ENCODE measurements around the gene FMN1.

FMN1 gene

DNA sequence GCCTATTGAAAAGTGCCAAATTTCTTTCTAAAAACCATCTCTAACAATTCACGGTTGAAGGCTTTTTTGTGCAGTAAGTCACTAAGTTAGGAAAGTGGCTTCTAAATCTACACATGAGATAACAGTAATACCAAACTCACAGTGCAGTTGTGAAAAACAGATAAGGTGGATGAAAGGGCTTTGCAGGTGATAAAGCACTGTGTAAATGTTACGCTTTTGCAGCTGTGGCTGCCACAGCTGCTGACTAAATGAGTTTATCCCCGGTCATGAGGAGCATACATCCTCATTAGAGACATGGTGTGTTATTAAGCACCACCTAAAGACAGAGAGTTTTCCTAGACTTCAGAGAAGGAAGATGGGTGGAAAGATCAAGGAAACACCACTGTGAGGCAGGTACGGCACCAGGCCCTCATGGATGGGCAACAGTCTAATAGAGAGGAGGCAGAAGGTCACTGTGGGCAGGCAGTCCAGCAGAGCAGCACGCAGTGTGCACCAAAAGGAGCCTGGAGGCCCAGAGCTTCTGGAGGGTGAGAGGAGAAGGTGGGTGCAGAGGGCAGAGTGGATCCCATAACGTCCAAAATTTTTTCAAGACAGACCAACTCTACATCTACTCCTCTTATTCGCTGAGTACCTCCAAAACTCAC is 68.5 kb downstream of the FMN1 start:
- DNase-seq (ENCODE audit: low read depth in 2 of 2), result no peak

GRCh38 chr15:33124811-33125210 is 69.7 kb downstream of the FMN1 start:
- DNase-seq (ENCODE audit: low read depth in 2 of 2), result no peak

GRCh38 chr15:33124279-33124678 is 70.2 kb downstream of the FMN1 start:
- DNase-seq (ENCODE audit: low read depth in 2 of 2), result no peak

DNA sequence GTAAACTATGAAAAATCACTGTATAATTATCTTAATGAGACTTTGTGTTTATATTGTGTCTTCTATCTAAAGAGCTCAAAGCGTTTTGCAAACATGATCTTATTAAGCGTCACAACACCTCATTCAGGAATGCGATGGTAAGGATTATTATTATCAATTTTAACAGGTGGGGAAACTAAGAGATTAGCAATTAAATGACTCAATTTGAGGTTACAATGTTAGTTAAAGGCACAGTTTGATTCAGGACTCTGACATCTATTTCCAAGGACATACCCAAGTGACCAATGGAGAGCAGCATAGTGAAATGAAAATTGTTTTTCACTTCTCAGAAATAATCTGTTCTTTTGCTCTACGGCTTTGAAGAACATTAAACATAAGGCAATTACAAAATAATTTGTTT is 74.6 kb downstream of the FMN1 start:
- DNase-seq (ENCODE audit: low read depth in 2 of 2), result no peak

DNA sequence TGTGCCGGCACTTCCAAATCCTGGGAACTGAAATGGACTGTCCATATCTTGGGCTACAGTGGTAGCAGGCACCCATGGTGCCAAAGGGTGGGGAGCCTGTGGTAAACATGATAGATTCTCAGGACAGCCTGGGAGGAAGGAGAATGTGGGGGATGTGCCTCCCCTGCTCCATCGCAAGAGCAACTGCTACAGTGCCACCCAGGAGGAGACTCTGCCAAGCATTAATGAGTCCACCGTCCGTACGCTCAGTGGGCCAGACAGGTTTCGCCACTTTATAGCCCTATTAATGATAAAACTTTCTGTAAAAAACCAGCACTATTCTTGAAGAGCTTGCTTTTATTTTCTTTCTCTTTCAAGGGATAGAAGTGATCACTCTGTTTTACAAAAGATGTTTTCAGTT is 75.2 kb downstream of the FMN1 start:
- DNase-seq (ENCODE audit: low read depth in 2 of 2), result no peak

DNA sequence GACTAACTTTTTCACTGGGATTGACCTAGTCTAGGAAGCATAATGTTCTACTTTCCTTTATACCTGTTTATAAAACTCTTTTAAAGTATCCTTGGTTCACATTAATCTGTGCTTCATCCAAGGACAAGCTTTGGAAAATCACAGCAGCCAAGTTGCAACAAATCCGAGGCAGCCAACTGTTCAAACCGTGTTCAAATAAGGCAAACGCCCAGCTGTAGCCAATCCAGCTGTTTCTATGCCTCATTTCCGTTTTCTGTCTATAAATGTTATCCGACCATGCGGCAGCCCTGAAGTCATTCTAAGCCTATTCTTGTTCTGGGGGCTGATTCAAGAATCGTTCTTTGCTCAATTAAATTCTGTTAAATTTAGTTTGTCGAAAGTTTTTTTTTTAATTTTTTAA is 78.3 kb downstream of the FMN1 start:
- no peak for DNase-seq (ENCODE audit: low read depth in 2 of 2)

DNA sequence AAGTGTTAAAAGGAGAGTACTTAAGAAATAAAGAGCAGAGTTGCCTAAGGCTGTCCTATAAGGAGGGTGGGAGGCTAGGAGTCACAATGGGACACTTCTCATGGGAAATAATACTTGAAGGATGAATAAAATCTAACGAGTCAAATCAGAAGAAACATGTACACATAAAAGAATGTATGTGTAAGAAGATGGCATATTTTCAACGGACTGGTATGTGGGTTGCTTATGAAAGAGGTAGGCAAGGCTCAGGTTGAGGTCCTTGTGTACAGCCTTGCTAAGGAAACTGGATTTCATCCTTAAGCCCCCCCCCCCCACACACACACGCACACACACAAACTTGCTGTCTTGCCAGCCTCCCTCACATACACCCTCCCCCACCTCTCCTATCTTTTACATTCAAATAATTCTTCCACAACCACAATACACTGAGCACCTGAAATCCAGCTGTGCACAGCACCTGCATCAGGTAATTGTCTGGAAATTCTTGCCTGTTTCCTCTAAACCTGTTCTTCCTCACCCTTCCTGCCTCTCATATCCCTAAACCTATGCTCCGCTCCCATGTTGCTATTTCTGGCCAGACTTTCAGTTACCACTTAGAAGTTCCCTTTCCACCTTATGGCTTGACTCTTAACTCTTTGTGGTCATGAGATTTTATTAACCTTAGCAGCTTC is 79.2 kb downstream of the FMN1 start:
- no peak for DNase-seq (ENCODE audit: low read depth in 2 of 2)

GRCh38 chr15:33114374-33114717 is 80.2 kb downstream of the FMN1 start:
- no peak for DNase-seq (ENCODE audit: low read depth in 2 of 2)

GRCh38 chr15:33113666-33114373 is 80.7 kb downstream of the FMN1 start:
- DNase-seq (ENCODE audit: low read depth in 2 of 2), result no peak

DNA sequence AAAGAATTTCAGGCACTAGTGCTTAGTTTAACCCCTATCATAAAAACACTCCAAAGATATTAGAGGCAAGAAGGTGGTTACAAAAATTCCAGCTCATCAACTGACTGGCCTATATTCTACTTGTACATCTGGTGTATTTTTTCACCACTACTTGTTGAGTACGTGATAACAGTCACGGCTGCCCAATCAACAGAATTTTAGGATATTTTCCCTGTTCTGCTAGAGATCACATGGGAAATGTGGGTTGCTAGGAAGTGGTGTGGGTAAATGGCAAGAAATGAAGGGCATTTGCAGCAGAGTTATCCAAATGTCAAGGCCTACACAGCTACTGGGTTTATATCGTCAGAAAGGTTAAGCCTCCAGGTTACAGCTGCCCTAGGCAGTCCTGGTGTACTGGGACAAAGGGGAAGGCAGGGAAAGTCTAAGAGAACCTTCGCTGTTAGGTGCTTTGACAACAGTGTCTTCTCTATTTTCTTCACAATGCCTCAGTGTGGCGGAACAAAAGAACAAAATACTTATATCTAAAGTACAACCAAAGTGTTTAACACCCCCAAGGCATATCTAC is 81.9 kb downstream of the FMN1 start:
- DNase-seq (ENCODE audit: low read depth in 2 of 2), result no peak

- DNase-seq (ENCODE audit: low read depth in 2 of 2), result no peak
Observed at GRCh38 chr15:33111041-33111451, 83.5 kb downstream of the FMN1 start.

- no peak for DNase-seq (ENCODE audit: low read depth in 2 of 2)
Observed at GRCh38 chr15:33109345-33109744, 85.2 kb downstream of the FMN1 start.

- no peak for DNase-seq (ENCODE audit: low read depth in 2 of 2)
Observed at GRCh38 chr15:33108518-33108917, 86.0 kb downstream of the FMN1 start.

- no peak for DNase-seq (ENCODE audit: low read depth in 2 of 2)
Observed at GRCh38 chr15:33107950-33108349, 86.6 kb downstream of the FMN1 start.

DNA sequence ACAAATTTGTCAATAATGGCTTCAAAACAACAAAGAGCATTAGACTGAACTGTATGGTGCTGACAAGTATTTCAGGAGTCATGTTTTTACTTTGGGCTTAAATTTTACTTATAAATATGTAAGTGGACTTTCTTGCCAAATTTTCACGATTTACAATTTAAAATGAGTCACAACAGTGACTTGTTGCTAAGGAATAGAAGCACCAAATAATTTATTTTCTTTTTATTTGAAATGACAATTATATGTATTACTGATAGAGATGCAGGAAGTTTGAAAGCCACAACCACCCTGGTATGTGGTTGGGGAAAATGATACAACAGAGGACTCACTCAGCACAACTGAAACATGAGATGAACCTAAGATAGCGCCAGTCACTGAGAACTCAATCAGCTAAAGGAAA is 90.3 kb downstream of the FMN1 start:
- DNase-seq (ENCODE audit: low read depth in 2 of 2), result no peak

DNA sequence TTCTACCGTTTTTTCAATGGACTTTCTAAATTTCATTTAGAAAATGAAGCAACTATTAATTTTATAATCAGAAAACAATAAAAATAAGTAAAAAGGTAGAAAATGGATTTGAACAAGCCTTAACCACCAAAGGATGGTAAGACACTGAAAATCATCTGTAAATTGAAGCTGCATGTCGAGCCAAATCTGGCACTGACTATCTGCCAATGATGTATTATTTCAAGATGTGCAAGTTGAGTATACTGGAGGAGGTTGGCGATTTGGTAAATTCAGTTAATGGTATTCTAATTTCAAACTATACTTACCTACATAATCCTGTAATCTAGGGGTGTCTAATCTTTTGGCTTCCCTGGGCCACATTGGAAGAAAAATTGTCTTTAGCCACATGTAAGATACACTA is 93.5 kb downstream of the FMN1 start:
- DNase-seq (ENCODE audit: low read depth in 2 of 2), result no peak

DNA sequence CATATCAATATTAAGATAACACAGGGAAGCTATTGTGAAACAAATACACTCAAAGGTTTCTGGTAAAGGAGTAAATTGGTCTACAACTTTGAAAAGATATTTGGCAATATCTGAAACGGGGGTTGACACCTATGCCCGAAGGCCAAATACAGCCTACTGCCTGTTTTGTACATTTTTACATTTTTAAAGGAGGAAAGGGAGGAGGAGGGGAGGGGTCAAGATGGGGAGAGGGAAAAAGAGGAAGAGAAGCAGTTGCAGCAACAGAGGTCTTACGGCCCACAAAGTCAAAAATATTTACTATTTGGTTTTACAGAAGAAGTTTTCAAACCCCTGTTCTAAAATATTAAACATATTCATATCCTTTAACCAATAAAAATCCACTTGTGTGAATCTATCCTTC is 94.2 kb downstream of the FMN1 start:
- no peak for DNase-seq (ENCODE audit: low read depth in 2 of 2)

DNA sequence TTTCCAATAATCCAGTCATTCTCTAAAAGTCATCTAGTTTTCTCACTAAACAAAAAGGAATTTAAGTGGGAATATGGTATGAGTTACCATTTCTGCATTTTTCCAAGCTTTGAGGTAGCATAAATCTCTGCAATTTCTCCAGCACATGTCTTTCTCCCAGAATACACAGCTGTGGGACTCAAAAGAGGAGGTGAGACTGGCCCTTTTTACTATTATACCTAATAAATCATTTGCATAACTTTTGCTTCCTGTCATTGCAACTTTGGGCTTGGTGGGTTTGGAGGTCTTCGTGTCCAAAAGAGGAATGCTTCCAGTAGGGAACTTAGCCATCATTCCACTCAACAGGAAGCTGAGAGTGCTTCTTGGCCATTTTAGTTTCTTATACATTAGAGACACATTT is 94.8 kb downstream of the FMN1 start:
- no peak for DNase-seq (ENCODE audit: low read depth in 2 of 2)

GRCh38 chr15:33099213-33099612 is 95.3 kb downstream of the FMN1 start:
- DNase-seq (ENCODE audit: low read depth in 2 of 2), result no peak

DNA sequence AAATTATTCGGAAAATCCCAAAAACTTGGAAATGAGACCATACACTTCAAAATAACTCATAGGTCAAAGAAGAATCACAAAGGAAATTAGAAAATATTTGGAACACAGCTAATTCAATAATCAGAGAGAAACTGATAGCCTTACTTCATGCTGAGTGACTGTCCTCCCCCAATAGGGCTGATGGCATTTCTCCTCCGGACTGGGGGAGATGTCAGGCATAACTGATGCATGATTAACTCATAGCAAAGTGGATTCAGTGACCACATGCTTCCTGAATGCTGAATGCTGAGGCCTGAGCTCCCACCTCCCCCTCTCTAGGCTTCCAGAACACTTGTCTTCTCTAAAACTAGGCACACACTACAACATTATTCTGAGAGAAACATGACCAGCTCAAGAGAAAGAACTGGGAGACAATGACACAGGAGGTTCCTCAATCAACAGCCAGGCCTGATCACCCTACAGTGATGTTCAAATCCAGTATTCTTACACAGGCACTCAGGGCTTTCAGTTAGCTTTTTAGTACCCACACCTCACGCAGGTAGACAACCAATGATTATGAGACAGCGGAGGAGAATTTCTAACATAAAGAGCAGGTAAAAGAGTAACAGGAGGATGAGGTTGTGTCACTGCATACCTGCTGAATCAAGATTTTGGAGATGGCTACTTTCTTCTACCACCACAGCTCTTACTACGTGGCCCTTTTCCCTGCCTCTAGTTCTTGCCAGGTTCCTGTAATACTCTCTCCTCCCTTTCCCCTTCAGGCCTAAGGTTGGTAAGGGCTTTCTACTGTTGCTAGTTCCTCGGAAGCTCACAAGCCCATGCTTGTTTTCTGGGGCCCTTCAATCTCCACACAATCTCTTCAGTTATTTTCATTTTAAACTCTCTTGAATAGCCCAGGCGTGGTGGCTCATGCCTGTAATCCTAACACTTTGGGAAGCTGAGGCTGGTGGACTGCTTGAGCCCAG is 96.1 kb downstream of the FMN1 start:
- DNase-seq (ENCODE audit: low read depth in 2 of 2), result no peak

DNA sequence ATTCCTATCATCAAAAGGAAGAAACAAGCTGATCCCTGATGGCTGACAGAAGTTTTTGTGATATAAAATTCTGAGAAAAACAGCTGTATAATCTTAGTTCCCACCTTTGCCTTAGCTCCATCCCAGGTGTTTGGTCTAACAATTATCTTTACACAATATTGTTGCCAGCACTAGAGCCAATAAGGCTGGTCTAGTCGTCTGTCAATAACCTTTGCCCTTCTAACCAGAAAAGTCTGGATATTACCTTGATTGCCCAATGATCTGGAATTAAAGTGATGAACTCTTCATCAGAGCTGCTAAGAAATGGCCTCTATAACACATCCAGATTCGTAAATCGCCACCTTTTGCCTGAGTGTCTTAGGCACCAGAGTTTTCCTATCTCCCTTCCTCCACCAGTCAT is 98.4 kb downstream of the FMN1 start:
- DNase-seq (ENCODE audit: low read depth in 2 of 2), result no peak

DNA sequence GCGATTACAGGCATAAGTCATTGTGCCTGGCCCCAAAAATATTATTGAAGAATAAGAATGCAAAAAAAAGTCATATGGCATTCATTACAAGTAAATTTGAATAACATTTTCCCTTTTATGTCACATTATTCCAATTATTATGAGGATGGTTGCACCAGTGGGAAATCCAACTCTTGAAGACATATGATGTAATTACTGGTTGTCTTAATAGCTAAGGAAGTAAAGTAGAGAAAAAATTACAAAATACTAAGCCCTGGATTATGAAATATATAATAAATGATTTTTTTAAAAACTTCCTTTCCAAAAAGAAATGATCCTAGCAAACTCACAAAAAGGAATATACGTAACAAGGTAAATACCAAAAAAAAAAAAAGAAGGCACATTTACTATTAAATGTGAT is 98.9 kb downstream of the FMN1 start:
- DNase-seq (ENCODE audit: low read depth in 2 of 2), result no peak
